AG09319 (cell line): Measurements from ENCODE around the gene C21orf58.

Experiments
- DNase-seq: peaks from one replicate; pipeline ENCODE4 v3.0.0-alpha.2; 2010; ENCODE audit warnings: low read depth; ENCODE audit errors: extremely low read depth
- CTCF ChIP-seq: IDR thresholded peaks from 2 replicates; pipeline ENCODE4 v1.5.1; 2011; ENCODE audit warnings: low read depth, mild to moderate bottlenecking, inconsistent platforms, low read length, moderate library complexity

Gene C21orf58

GRCh38 chr21:46346296-46347202 lies 22.9 kb upstream of the C21orf58 start:
- TF ChIP-seq CTCF, result no peak
- DNase-seq, result no peak

DNA sequence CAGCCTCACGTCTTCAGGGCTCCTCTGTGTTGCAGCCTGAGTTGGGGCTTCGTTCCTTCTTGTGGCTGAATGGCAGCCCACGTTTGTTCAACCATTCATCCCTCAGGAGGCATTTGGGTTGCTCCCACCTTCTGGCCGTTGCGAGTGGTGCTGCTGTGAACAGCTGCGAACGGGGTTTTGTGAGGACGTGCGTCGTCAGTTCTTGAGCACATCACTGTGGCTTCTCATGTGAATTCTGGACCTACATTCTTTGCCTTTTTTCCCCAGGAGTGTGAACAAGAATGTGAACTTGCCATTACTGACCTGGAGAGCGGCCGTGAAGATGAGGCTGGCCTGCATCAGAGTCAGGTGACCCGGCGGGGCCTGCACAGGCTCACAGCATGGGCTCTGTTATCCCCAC lies 22.2 kb upstream of the C21orf58 start:
- DNase-seq, result no peak
- no peak for TF ChIP-seq CTCF

DNA sequence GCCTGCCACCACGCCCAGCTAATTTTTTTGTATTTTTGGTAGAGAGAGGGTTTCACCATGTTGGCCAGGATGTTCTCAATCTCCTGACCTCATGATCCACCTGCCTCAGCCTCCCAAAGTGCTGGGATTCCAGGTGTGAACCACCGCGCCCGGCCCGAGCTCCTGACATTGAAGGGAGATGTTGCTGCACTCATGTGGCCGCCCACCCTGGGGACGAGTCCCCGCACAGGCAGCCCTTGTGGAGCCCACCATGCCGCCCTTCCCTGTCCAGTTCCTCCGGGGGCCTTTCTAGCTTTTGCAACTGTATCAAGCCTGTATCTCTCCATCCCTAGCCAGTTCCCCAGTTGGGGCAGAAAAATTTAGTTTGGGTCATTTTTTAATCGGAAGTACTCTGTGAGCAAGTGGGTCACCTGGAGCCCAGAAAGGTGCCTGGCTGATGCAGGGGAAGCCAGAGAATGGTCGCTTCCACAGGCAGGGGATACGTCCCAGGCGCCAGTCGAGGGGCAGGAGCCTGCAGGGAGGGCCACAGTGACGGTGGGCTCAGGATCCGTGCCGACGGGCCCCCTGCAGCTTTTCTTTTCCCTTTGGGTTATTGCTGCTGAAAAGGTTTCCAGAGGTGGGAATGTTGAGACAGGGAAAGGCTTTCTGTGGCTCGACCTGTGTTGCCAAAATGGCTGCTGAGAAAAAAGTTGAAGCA lies 20.7 kb upstream of the C21orf58 start:
- TF ChIP-seq CTCF, result no peak
- DNase-seq, result no peak

GRCh38 chr21:46340998-46341397 lies 17.3 kb upstream of the C21orf58 start:
- TF ChIP-seq CTCF, result no peak

DNA sequence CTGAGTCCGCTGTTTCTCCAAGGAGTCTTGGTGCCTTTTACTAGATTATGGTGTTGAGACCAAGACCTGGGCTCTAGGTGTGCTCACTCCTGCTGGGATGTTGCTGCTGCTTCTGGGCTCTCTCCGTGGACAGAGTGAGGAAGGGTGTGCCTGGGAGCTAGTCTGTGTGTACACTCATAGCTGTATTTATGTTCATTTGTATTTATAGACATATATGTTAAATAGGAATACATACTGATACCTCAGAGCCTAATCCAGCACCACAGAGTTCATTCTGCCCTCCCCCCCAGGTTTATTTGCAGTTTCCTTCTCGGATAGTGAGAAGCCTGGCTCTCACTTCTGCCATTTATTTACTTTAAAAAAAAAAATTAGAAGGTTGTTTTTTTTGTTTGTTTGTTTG lies 12.9 kb upstream of the C21orf58 start:
- DNase-seq, result no peak
- no peak for TF ChIP-seq CTCF

More at GRCh38 chr21:46340998-46341397, 17.3 kb upstream of the C21orf58 start:
- DNase-seq, result no peak

GRCh38 chr21:46334351-46335140 lies 10.9 kb upstream of the C21orf58 start:
- no peak for DNase-seq
- no peak for TF ChIP-seq CTCF
